T-helper 2 cell treated with Interferon-gamma antibody and Interleukin-4, amounts not matched to agents 5 μg/mL and 100 μg/mL, for 36 hours (primary cell): ENCODE data around the gene CLIC4.
"Not testable (repeated sequence)": the region's sequence is repeated elsewhere in the genome, so short reads cannot be mapped to it uniquely, and the experiment has no call there.

Experiments used
- DNase-seq: peaks from one replicate; pipeline ENCODE4 v3.0.0; 2021; ENCODE audit warnings: low spot score
- H3K27ac Mint-ChIP-seq: one replicate; pipeline ENCODE4 v1.8.0; 2021; ENCODE audit warnings: mild to moderate bottlenecking, mixed read lengths
- H3K27me3 Mint-ChIP-seq: one replicate; pipeline ENCODE4 v1.8.0; 2021; ENCODE audit warnings: low read depth, mixed read lengths
- H3K36me3 Mint-ChIP-seq: one replicate; pipeline ENCODE4 v1.8.0; 2021; ENCODE audit warnings: low read depth, mixed read lengths
- H3K4me1 Mint-ChIP-seq: one replicate; pipeline ENCODE4 v1.8.0; 2021; ENCODE audit warnings: low read depth, mixed read lengths
- H3K4me3 Mint-ChIP-seq: one replicate; pipeline ENCODE4 v1.8.0; 2022; ENCODE audit warnings: mild to moderate bottlenecking, moderate library complexity, mixed read lengths
- H3K9me3 Mint-ChIP-seq: one replicate; pipeline ENCODE4 v1.8.0; 2021; ENCODE audit warnings: mixed read lengths

Gene CLIC4

DNA sequence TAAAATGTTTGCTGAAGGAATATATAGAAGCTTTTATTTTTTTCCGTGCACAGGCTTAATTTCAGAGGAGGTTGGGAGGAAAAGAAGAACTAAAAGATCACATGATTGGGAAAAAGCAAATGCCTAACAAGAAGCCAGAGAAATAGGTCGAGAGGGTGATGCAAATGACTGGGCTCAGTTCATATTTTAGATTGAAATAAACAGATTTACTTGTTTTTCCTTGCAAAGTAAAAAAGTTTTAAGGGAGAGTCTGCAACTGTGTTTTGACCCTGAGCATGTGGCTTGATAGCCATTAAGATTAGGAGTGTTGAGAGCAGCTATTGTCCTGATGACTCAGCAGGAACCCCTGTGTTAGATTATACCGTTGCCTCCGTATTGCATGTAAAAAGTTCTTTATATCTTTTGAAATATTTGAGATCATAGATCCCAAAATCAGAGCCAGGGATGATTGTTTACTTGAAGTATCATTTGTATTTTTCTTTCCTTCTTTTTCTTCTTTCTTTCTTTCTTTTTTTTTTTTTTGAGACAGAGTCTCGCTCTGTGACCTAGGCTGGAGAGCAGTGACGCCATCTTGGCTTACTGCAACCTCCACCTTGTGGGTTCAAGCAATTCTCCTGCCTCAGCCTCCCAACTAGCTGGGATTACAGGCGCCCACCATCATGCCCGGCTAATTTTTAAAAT, 20.2 kb downstream of the CLIC4 start:
- no peaks in the 10 kb centered on the region for H3K36me3 Mint-ChIP-seq
- peaks cover 10% of the 10 kb centered on the region for H3K4me1 Mint-ChIP-seq
- H3K9me3 Mint-ChIP-seq, result no peaks in the 10 kb centered on the region
- H3K27me3 Mint-ChIP-seq, result no peaks in the 10 kb centered on the region
- DNase-seq, result no peak
- no peak overlapping the region for H3K4me3 Mint-ChIP-seq
- no peak overlapping the region for H3K27ac Mint-ChIP-seq

GRCh38 chr1:24767351-24767750, 22.1 kb downstream of the CLIC4 start:
- DNase-seq, result no peak
- no peak overlapping the region for H3K4me3 Mint-ChIP-seq
- no peaks in the 10 kb centered on the region for H3K27me3 Mint-ChIP-seq
- no peak overlapping the region for H3K27ac Mint-ChIP-seq
- peaks cover 14% of the 10 kb centered on the region for H3K4me1 Mint-ChIP-seq
- no peaks in the 10 kb centered on the region for H3K9me3 Mint-ChIP-seq
- H3K36me3 Mint-ChIP-seq, result no peaks in the 10 kb centered on the region

GRCh38 chr1:24768873-24769605, 23.8 kb downstream of the CLIC4 start:
- no peak for DNase-seq
- H3K27me3 Mint-ChIP-seq, result no peaks in the 10 kb centered on the region
- H3K27ac Mint-ChIP-seq, result no peak overlapping the region
- H3K9me3 Mint-ChIP-seq, result no peaks in the 10 kb centered on the region
- no peak overlapping the region for H3K4me3 Mint-ChIP-seq
- peaks cover 1% of the 10 kb centered on the region for H3K36me3 Mint-ChIP-seq
- H3K4me1 Mint-ChIP-seq, result peaks cover 14% of the 10 kb centered on the region

GRCh38 chr1:24769656-24770651, 24.7 kb downstream of the CLIC4 start:
- Mint-ChIP-seq H3K9me3 (no peaks in the 10 kb centered on the region), H3K4me3 (no peak overlapping the region), H3K27ac (no peak overlapping the region), H3K27me3 (no peaks in the 10 kb centered on the region), H3K4me1 (peaks cover 13% of the 10 kb centered on the region), H3K36me3 (peaks cover 1% of the 10 kb centered on the region)
- no peak for DNase-seq

GRCh38 chr1:24770881-24771280, 25.6 kb downstream of the CLIC4 start:
- Mint-ChIP-seq H3K4me1 (peaks cover 11% of the 10 kb centered on the region), H3K27ac (no peak overlapping the region), H3K27me3 (no peaks in the 10 kb centered on the region), H3K9me3 (no peaks in the 10 kb centered on the region), H3K36me3 (peaks cover 1% of the 10 kb centered on the region), H3K4me3 (no peak overlapping the region)
- DNase-seq, result no peak

DNA sequence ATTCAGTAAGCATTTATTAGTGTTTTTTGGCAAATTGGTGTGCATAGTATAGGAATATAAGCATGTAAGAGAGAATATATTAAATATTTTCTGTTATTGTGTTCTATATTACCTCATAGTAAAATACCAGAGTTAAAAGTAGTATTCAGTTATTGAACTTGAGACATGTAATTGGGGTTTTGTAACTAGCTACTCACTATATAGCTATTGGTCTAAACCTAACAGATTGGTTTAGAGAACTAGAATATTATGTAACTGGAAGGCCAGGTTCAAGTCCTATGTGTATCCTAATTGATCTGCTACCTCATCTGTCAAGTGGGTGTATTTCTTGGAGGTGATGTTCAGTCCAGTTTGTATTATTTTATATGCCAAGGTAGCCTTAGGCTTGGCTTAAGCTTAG, 26.3 kb downstream of the CLIC4 start:
- Mint-ChIP-seq H3K27me3 (no peaks in the 10 kb centered on the region), H3K27ac (no peak overlapping the region), H3K4me1 (peaks cover 11% of the 10 kb centered on the region), H3K4me3 (no peak overlapping the region), H3K36me3 (peaks cover 1% of the 10 kb centered on the region), H3K9me3 (no peaks in the 10 kb centered on the region)
- no peak for DNase-seq

GRCh38 chr1:24773618-24774017, 28.4 kb downstream of the CLIC4 start:
- Mint-ChIP-seq H3K27ac (no peak overlapping the region), H3K4me3 (no peak overlapping the region), H3K4me1 (peaks cover 11% of the 10 kb centered on the region), H3K27me3 (no peaks in the 10 kb centered on the region), H3K36me3 (peaks cover 1% of the 10 kb centered on the region), H3K9me3 (no peaks in the 10 kb centered on the region)
- no peak for DNase-seq

- Mint-ChIP-seq H3K27me3 (no peaks in the 10 kb centered on the region), H3K4me3 (no peak overlapping the region), H3K4me1 (peaks cover 5% of the 10 kb centered on the region), H3K36me3 (peaks cover 1% of the 10 kb centered on the region), H3K27ac (no peak overlapping the region), H3K9me3 (no peaks in the 10 kb centered on the region)
- no peak for DNase-seq
Measured at GRCh38 chr1:24775348-24775747, 30.1 kb downstream of the CLIC4 start.

DNA sequence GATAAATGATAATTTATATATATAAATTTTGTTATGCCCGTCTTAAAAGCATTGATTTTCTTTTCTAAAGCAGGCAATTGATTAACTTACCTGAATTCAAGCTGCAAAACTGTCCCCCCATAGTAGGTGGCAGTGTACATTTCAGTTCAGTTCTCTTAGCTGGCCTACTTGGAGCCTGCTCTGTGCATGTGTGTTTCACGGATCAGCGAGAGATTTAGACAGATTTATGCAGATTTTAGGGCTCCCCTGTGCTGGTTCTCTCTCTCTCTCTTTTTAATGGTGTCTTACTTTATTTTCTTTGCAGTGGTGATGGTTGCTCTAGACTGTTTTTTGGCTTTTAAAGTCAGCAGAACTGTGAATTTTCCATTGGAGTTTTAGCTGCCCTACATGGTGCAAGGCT, 30.7 kb downstream of the CLIC4 start:
- DNase-seq, result no peak
- no peak overlapping the region for H3K27ac Mint-ChIP-seq
- H3K36me3 Mint-ChIP-seq, result peaks cover 1% of the 10 kb centered on the region
- no peaks in the 10 kb centered on the region for H3K9me3 Mint-ChIP-seq
- H3K27me3 Mint-ChIP-seq, result no peaks in the 10 kb centered on the region
- H3K4me1 Mint-ChIP-seq, result peaks cover under 1% of the 10 kb centered on the region
- H3K4me3 Mint-ChIP-seq, result no peak overlapping the region

GRCh38 chr1:24776821-24777220, 31.6 kb downstream of the CLIC4 start:
- Mint-ChIP-seq H3K36me3 (peaks cover 1% of the 10 kb centered on the region), H3K27ac (no peak overlapping the region), H3K27me3 (no peaks in the 10 kb centered on the region), H3K9me3 (no peaks in the 10 kb centered on the region), H3K4me1 (no peaks in the 10 kb centered on the region), H3K4me3 (no peak overlapping the region)
- DNase-seq, result no peak

GRCh38 chr1:24778141-24778540, 32.9 kb downstream of the CLIC4 start:
- H3K27ac Mint-ChIP-seq, result no peak overlapping the region
- no peaks in the 10 kb centered on the region for H3K4me1 Mint-ChIP-seq
- H3K9me3 Mint-ChIP-seq, result no peaks in the 10 kb centered on the region
- H3K27me3 Mint-ChIP-seq, result no peaks in the 10 kb centered on the region
- H3K4me3 Mint-ChIP-seq, result no peak overlapping the region
- peaks cover 1% of the 10 kb centered on the region for H3K36me3 Mint-ChIP-seq
- no peak for DNase-seq

DNA sequence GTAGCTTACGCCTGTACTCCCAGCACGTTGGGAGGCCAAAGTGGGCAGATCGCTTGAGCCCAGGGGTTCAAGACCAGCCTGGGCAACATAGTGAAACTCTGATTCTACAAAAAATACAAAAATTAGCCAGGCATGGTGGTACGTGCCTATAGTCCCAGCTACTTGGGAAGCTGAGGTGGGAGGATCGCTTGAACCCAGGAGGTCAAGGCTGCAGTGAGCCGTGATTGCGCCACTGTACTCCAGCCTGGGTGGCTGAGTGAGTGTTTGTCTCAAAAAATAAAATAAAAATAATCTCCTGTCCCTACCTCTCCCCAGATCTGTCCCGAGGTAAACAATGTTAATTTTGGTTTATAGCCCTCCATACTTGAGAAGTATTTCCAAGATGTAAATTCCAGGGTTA, 34.0 kb downstream of the CLIC4 start:
- H3K9me3 Mint-ChIP-seq, H3K4me3 Mint-ChIP-seq, H3K27me3 Mint-ChIP-seq, H3K36me3 Mint-ChIP-seq, DNase-seq, H3K4me1 Mint-ChIP-seq, H3K27ac Mint-ChIP-seq: not testable (repeated sequence)

DNA sequence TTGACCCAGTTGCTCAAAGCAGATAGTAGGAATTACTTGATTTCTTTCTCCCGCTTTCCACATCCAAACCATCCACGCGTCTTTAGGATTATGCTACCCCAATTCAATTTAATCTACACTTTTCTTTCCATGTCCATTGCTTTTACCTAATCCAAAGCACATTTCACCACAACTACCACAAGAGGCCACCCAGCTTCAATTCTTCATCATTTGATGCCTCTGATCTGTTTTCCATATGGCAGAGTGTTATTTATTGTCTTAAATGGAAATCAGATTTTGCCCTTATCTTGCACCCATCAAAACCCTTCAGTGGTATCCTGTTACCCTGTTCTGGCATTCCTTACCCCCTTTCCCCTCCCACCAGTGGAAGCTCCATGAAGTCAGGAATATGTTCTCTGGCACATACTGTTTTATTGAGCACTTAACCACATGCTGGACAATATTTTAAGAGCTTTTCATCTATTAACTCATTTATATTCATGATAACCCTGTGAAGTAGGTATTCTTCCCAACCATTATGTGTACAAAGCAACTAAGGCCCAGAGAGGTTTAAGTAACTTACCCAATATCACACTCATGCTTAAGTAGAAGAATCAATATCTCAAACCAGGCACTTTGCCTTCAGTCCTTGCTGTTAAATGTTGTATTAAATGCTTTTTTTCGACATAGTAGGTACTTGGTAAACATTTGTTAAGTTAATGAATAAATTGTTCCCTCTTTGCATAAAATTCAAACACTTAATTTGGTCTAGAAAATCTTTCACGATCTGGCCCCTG, 34.6 kb downstream of the CLIC4 start:
- DNase-seq, result no peak

More for the DNA sequence above, 34.6 kb downstream of the CLIC4 start:
- no peaks in the 10 kb centered on the region for H3K4me1 Mint-ChIP-seq
- no peaks in the 10 kb centered on the region for H3K36me3 Mint-ChIP-seq
- H3K27ac Mint-ChIP-seq, result no peak overlapping the region
- H3K4me3 Mint-ChIP-seq, result no peak overlapping the region
- no peaks in the 10 kb centered on the region for H3K27me3 Mint-ChIP-seq
- no peaks in the 10 kb centered on the region for H3K9me3 Mint-ChIP-seq
